Suppressor macrophage treated with lipopolysaccharide for 1 hour (primary cell): Measurements from ENCODE around the gene FER1L5.
"Not testable (repeated sequence)": the region's sequence is repeated elsewhere in the genome, so short reads cannot be mapped to it uniquely, and the experiment has no call there.

Experiments
- DNase-seq, 3 donors: peaks; one replicate each; pipeline ENCODE4 v3.0.0-alpha.2; 2020 to 2022

Gene FER1L5

DNA sequence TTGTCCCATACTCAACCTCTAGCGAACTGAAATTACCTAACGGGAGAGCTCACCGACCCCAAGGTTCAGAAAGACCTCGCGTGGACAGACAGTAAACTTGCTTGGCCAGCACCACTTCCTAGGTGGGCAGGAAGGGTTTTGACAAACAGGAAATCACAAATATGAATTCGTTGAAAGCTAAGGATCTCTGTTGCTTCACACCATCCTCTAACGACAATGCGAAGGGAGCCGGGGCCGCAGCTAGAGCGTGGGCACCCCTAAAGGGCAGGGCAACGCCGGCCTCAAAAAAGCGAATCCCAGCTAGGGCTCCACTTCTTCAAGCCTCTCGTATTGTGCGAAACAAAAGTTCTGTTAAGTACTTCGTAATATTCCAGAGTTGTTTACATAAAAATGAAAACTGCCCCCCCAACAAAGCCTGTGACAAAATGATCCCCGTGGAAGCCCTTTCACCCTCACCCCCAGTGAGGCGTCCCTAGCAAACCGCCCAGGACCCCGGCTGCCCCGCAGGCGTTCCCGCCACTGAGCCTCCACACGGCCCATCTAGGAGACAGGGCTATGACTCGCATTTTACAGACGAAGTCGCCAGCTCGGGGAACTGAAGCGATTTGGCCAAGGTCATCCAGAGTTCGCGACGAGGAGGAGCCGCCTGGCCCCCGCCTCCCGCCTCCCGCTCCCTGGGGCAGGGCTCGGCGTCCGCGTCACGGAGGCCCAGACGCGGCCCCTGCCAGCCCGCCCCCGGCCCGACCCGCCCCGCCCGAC is 5.0 kb upstream of the FER1L5 start:
- DNase-seq: peak; percentile 97

DNA sequence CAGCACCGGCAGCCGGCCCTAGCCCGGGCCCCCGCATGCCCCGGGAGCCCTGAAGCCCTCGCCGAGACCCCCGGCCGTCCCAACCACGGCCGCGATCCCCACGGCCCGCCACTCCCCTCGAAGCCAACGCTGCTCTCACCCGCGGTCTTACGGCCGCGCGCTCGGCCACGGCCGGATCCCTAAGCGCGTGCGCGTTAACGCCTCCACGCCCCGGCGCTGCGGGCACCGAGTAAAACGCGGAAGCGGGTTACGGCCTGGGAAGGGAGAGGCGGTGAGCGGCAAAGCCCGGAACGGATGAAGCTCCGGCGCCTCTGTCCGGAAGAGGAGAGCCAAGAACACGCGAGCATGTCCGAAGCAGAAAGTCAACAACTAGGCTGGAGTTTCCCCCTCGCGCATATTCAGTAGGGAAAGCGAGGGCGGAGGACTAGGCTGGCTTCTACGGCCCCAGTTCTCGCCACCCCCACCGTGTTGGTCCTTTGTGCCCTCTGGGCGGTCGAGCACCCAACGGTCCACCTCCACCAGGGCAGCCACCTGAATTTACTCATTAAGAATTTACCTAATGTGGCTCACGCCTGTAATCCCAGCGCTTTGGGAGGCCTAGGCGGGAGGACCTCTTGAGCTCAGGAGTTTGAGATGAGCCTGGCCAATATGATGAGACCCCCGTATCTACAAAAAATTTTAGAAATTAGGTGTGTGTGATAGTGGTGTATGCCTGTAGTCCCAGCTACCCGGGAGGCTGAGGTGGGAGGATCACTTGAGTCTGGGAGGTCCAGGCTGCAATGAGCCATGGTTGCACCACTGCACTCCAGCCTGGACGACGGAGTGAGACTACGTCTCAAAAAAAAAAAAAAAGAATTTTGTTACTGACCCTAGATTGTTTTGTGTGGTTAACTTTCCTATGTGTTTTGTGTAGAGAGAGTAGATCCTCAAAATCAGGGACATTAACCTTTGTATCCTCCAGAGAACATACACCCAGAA is 4.1 kb upstream of the FER1L5 start, which contains the start of gene KANSL3:
TSS of gene KANSL3 (minus strand) at position 169 of the 978 bp plus-strand sequence. CDS start 1,177 bp downstream, outside the sequence.
- DNase-seq: peak; percentile 97 to 98 (median 97)

DNA sequence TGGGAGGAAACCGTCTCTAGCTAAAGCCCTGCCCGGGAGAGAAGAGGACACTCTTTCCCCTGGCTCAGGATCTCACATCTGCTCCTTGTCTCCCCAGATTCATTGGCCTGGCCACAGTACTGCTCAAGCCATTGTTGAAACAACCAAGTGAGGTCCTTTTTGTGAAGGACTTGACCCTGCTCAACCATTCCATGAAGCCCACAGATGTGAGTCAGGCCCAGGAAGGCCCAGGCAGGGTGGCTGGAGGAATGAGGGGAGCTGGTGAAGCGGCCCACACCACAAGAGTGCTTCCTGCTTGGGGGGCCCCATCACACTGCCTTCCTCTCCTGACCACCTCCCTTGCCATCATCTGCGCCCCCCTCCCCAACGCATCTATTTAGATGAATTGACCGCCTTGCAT is 5.1 kb downstream of the FER1L5 start:
- DNase-seq: no peak

DNA sequence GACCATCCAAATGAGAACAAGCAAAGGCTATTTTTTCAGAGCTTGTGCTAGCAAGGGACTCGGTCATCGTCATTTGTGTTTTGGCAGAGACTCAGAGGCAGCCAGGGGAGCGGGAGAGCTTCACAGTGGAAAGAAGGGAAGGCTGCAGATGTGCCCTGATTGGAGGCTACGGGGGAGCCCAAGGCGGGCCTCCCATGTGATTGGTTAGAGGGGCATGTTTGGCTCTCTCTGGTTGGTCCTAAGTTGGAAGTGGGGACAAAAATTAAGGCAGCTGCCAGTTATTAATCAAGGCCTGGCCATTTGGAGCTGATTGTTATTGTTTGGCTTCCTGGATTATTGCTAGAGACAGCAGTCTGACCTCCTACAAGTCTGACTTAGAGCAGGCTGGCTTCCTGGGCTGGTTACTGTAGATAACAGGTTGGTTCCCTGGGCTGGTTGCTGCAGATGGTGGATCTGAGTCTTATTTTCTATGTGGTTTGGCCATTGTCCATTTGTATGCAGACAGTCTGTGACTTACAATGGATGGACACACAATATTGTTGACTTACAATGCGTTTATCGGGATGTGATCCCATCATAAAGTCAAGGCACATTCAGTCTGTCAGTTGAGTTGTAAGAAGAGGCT is 5.9 kb downstream of the FER1L5 start:
- no peak for DNase-seq

DNA sequence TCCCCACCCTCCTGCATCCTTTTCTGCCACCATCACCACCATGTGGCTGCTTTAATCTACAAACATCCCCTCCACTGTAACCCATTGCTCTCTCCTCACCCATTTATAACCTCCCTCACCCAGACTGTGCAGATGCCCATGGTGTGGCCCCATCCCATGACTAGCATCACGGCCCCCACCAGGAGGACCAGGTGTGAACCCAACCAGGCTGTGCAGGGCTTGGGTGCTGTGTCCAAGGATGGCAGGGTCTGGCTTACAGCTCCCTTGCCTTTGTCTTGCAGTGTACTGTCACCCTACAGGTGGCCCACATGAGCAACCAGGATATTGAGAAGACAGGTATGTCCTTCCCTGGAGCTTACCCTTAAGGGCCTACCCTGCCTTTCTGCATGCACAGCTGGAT is 6.8 kb downstream of the FER1L5 start:
- no peak for DNase-seq

DNA sequence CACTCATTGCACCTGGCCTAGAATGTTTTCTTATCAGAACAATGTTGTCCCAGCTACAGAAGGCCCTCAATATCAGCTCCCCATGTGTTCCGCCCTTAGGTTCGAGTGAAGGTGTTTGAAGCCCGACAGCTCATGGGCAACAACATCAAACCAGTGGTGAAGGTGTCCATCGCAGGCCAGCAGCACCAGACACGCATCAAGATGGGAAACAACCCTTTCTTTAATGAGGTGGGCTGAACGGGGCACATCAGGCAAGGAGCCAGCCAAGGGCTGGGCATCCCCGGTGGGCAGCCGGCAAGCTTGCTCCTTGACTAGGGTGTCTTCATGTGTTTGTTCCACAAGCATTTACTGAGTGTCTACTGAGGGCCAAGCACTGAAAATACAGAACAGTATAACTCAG is 9.2 kb downstream of the FER1L5 start:
- no peak for DNase-seq

DNA sequence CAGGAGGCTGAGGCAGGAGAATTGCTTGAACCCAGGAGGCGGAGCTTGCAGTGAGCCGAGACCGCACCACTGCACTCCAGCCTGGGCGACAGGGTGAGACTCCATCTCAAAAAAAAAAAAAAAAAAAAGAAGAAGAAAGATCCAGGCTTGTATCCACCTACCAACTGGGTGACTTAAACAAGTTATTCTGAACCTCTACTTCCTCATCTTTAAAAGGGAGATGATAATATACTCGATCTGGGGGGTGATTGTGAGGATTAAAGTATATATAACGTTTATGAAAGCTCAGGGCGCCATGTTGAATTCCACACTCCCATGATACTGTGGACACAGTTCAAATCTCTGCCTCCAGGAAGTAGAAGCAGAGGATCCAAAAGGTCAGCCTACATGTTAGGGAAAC is 12.2 kb downstream of the FER1L5 start:
- peak in 2 of 3 donors; percentile 36 to 47 for DNase-seq

DNA sequence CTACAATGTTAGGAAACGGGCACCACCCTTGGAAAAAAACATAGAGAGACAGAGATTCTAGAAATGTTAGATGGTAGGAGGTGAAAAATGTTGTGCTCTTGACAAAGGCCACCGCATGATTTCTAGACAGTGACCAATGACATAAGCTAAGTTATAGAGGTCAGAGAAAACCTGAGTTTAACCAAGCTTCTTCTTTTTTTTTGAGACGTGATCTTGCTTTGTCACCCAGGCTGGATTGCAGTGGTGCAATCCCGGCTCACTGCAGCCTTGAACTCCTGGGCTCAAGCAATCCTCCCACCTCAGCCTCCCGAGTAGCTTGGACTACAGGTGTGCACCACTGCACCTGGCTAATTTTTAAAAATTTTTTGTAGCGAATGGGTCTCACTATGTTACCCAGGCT is 13.0 kb downstream of the FER1L5 start:
- DNase-seq: peak; percentile 53 to 69 (median 69)

DNA sequence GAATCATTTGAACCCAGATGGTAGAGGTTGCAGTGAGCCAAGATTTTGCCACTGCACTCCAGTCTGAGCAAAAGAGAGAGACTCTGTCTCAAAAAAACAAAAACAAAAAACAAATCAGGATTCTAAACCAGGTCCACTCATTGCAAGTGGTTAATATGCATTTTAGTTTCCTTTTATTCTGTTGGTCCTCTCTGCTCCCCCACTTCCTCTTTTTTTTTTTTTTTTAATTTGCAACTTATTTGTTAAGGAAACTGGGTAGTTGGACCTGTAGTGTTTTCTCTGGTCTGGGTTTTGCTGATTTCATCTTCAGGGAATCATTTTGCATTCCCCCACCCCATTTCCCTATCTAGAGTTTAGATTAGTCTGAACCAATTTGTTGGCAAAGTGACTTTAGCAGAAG is 14.0 kb downstream of the FER1L5 start:
- peak; percentile 26 to 74 (median 66) for DNase-seq

DNA sequence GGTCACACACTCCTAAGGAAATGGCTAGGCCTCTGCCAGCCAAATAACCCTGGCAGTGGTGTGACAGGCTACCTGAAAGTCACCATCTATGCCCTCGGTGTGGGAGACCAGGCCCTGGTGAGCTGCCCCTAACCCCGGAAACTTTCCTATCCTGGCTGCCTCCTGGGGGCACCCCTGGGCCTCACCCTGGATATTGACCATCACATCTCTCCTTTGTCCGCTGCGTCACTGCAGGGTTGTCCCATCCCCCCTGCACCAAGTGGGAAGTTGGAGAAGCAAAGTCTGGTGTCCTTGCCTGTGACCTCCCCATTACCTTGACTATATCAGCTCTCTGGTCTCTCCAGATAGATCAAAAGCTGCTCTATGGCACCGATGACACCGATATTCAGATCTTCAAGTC is 18.8 kb downstream of the FER1L5 start:
- no peak for DNase-seq

DNA sequence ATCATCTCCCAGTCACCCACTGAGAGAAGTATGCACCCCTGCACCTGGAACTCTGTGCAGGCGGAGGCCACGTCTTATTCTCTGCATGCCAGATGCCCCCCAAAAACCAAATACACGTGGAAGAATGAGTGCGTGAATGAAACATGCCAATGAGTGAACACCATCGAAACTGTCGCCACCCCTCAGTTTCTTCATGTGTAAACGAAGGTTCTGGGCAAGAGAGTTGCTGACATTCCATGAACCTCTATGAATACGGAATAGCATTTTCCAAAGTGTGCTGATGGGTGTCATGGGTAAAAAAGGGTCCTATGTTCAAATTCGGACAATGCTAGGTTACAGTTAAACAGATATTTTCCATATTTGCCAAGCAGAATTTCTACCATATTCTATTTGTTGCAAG is 19.8 kb downstream of the FER1L5 start:
- DNase-seq: no peak

DNA sequence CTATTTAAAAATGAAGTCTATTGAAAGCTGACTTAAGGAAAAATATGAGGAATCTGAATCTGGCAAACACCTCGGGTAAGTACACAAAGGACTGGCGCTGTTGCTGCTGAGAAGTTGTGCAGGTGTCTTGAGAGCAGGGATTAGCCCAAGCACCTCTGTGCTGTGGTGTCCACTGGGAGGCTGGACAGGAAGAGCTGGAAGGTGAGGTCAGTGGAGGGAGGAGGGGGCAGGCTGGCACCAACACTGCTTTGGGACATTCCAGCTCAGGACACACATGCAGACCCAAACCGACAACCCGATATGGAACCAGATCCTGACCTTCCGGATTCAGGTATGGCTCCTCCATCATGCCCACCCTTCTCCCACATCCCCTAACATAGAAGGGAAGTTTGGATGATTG is 20.6 kb downstream of the FER1L5 start:
- DNase-seq: no peak

DNA sequence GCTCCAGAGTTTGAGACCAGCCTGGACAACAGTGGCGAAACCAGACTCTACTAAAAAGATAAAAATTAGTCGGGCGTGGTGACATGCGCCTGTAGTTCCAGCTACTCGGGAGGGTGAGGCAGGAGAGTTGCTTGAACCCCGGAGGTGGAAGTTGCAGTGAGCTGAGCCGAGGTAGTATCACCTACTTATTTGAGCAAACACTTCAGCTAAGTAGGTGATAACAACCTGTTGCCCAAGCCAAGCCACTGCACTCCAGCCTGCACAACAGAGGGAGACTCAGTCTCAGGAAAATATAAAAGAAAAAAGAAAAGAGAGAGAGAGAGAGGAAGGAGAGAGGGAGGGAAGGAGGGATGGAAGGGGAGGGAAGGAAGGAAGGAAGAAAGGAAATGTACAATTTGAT is 21.3 kb downstream of the FER1L5 start:
- no peak for DNase-seq

DNA sequence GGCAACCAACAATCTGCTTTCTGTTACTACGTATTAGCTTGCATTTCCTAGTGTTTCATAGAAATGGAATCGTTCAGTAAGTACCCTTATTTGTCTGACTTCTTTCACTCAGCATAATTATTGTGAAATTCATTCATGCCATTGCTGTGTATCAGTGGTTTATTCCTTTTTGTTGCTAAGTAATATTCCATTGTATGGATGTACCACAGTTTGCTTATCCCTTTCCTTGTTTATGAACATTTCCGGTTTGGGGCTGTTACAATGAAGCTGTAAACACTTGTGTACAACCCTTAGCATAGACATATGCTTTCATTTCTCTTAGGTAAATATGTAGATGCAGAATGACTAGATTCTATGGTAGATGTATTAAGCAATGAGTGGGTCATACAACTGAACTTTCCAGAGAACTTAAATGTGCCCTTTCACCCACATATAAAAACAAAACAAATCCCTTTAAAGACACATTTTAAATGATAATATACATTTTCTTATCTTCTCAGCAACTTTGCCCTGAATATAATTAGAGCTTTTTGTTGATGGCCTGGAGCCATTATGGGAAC is 21.9 kb downstream of the FER1L5 start:
- peak in 2 of 3 donors; percentile 31 to 35 for DNase-seq

DNA sequence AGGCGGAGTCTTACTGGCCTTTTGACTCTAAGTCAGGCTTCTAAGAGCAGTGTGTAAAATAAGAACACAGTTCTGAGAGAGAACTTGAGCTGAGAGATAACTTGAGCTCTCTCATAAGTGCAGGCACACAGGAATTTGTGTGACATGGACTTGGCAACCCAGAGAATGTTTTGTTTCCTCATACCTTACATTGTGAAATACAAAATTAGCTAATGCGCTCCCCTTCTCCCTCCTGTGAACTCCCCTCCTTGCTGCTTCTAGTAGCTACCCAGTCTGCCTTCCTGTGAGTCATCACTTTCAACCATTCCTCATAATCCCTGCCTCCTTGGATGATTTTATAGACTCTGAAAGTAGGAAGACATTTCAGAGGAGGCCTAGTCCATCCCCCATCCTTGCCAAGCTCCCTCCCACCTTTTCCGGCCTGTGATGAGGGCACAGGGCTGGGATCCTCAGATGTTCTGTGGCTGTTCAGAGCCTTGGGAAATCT is 22.6 kb downstream of the FER1L5 start:
- DNase-seq: peak; percentile 86 to 96 (median 93)

DNA sequence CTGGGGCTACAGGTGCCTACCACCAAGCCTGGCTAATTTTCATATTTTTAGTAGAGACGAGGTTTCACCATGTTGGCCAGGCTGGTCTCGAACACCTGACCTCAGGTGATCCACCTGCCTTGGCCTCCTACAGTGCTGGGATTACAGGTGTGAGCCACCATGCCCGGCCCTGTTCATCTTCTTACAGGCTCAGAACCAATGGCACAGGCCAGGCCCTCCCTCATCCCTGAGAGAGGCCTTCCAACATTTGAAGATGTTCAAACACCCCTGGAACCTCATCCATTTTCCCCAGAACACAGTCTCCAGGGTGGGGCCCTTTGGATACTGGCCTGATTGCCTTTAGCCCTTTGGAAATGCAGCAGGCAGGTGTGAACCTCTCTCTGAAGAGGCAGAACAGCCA is 23.2 kb downstream of the FER1L5 start:
- not testable (repeated sequence) for DNase-seq

DNA sequence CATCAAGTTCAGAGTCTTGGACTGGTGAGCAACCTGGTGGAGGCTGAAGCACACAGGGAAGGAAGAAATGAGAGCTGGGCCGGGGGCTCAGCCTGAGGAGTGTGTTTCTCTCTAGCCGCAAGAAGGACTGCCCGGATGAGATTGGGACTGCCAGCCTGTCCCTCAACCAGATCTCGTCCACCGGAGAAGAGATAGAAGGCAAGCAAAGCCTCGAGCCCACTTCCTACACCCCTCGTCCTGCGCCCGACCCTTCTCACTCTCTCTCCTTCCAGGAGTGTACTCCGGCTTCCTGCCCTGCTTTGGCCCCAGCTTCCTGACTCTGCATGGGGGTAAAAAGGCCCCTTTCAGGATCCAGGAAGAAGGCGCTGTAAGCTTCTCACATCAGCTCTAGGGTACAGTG is 26.2 kb downstream of the FER1L5 start:
- DNase-seq: no peak

DNA sequence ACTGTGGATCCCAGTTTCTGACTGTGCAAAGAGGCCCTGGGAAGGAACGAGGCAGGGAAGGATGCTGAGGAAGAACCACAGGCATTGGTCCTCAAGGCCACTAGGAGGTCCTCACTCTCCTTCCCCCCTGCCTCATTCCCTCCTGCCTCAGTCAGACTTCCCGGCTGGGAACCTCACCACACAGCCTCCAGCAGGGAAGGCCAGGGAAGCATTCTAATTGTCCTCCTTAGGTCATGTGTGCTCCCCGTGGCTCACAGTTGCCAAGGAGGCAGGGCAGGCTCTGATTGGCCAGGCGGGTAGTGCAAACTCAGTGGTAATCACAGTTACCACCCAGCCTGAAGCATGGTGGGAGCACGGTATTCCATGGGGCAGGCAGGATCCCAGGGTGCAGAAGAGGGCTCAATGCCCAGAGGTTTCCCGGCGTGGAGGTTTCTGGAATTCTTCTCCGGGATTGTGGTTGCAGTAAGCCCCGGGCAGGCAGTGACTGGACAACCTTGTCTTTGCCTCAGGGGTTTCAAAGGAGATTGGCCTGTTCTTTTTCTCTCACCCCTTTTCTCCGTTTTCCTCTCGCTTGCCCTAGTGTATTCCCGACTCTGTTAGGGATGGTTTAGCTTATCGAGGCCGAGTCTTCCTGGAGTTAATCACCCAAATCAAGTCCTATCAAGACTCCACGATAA is 27.1 kb downstream of the FER1L5 start:
- no peak for DNase-seq

DNA sequence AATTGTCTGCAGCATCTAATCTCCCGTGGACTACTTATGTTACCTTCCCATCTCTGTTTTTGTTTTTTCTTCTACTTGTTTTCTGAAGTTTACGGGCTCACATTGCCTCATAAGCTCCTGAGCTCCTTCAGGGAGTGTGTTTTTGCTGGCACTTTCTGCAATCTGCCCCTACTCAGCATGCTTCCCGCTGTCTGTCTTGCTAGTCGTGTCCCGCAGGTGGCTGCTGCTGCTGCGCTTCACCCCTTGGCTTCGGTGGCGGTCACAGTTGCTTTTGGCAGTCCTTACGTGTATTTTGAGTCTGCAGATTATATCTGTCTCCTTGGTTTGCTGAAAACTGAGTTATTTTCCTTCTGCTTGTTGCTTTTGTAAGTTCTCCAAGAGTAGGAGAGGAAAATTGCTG is 37.3 kb downstream of the FER1L5 start:
- no peak for DNase-seq

DNA sequence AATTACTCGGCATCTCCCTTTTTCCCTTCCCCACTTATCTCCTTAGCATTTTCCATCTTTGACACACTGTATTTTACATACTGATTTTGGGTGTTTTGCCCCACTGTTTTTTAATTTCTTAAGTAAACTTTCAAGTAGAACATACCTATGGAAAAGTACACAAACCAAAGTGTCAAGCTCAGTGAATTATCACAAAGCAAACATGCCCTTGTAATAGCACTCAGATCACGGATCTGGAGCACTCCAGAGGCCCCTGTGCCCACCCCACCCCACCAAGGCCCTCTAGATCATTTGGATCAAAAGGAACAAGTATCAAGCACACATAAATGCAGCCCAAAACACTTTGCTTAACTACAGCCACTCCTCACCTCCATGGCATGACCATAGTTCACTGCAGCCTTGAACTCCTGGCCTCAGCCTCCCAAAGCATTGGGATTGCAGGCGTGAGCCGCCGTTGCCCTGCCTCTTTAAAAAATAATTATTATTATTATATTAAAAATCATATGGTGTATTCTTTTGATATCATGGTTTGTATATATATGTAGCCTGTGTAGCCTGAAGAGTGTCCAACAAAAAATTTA is 38.1 kb downstream of the FER1L5 start:
- DNase-seq: no peak

DNA sequence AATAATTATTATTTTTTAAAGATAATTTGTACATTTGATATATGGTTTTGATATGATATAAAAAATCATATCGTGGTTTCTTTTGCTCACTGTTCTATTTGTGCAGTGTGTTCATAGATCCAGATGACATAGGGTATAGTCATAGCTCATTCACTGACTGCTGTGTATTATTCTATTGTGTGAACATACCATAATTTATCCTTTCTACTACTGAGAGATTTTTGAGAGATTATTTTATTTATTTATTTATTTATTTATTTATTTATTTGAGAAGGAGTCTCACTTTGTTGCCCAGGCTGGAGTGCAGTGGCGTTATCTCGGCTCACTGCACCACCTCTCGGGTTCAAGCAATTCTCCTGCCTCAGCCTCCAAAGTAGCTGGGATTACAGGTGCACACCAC is 39.0 kb downstream of the FER1L5 start:
- no peak for DNase-seq

DNA sequence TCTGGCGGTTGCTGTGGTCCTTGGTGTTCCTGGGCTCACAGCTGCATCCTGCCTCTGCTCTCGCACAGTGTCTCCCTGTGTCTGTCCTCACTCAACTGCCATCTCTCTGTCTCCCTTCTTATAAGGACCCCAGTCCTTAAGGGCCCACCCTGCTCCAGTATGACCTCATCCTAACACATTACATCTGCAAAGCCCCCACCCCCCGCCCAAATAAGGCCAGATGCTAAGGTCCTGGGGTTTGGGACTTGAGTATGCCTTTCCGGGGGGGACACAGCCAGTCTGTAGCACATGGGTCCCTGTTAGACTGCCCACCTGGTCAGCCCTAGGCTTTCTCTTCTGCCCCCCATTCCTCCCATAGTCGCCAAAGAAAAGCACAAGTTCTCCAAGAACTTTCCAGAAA is 40.7 kb downstream of the FER1L5 start:
- no peak for DNase-seq
